ENCODE data around the gene IGFBP3.

The IGFBP3 gene

DNA sequence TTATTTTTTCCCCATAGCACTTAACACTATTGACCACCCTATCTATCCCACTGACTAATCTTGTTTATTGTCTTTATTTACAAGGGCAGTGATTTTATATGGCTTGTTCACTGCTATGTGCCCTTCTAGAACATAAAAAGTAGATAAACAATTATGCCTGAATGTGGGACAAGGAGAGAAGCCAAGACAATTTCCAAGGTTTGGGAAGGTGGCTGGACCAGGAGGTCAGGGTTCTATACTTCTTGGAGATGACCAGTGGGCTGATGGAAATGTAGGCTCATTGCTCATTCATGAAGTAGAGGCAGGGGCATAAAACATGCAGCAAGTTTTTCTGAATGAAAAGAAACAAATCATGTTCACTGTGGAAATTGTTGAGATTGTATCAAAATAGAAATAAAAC lies 11.5 kb downstream of the IGFBP3 start:
- TF ChIP-seq RBAK (tag by site-specific recombination; IDR thresholded peaks at IDR 0.05) (no peak), ZBTB17 (tag by site-specific recombination; IDR thresholded peaks at IDR 0.05) (no peak), GLIS1 (tag by site-specific recombination; IDR thresholded peaks at IDR 0.05) (no peak), ZNF433 (tag by site-specific recombination; IDR thresholded peaks at IDR 0.05; ENCODE audit: low read depth) (no peak), ZBTB48 (tag by site-specific recombination; IDR thresholded peaks at IDR 0.05) (no peak), ZNF514 (tag by site-specific recombination; IDR thresholded peaks at IDR 0.05) (no peak), ZNF354C (tag by site-specific recombination; IDR thresholded peaks at IDR 0.05; ENCODE audit: borderline replicate concordance, low read depth) (no peak), ZEB2 (tag by site-specific recombination; IDR thresholded peaks at IDR 0.05) (no peak), ZNF76 (tag by site-specific recombination; IDR thresholded peaks at IDR 0.05; ENCODE audit: borderline replicate concordance, low read depth) (no peak)
- TF ChIP-seq, protein P1, sequence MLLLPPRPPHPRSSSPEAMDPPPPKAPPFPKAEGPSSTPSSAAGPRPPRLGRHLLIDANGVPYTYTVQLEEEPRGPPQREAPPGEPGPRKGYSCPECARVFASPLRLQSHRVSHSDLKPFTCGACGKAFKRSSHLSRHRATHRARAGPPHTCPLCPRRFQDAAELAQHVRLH (tag by site-specific recombination; IDR thresholded peaks at IDR 0.05), result no peak
- TF ChIP-seq, protein P2, sequence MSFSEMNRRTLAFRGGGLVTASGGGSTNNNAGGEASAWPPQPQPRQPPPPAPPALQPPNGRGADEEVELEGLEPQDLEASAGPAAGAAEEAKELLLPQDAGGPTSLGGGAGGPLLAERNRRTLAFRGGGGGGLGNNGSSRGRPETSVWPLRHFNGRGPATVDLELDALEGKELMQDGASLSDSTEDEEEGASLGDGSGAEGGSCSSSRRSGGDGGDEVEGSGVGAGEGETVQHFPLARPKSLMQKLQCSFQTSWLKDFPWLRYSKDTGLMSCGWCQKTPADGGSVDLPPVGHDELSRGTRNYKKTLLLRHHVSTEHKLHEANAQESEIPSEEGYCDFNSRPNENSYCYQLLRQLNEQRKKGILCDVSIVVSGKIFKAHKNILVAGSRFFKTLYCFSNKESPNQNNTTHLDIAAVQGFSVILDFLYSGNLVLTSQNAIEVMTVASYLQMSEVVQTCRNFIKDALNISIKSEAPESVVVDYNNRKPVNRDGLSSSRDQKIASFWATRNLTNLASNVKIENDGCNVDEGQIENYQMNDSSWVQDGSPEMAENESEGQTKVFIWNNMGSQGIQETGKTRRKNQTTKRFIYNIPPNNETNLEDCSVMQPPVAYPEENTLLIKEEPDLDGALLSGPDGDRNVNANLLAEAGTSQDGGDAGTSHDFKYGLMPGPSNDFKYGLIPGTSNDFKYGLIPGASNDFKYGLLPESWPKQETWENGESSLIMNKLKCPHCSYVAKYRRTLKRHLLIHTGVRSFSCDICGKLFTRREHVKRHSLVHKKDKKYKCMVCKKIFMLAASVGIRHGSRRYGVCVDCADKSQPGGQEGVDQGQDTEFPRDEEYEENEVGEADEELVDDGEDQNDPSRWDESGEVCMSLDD (tag by site-specific recombination; IDR thresholded peaks at IDR 0.05), result no peak
- TF ChIP-seq, protein P3, sequence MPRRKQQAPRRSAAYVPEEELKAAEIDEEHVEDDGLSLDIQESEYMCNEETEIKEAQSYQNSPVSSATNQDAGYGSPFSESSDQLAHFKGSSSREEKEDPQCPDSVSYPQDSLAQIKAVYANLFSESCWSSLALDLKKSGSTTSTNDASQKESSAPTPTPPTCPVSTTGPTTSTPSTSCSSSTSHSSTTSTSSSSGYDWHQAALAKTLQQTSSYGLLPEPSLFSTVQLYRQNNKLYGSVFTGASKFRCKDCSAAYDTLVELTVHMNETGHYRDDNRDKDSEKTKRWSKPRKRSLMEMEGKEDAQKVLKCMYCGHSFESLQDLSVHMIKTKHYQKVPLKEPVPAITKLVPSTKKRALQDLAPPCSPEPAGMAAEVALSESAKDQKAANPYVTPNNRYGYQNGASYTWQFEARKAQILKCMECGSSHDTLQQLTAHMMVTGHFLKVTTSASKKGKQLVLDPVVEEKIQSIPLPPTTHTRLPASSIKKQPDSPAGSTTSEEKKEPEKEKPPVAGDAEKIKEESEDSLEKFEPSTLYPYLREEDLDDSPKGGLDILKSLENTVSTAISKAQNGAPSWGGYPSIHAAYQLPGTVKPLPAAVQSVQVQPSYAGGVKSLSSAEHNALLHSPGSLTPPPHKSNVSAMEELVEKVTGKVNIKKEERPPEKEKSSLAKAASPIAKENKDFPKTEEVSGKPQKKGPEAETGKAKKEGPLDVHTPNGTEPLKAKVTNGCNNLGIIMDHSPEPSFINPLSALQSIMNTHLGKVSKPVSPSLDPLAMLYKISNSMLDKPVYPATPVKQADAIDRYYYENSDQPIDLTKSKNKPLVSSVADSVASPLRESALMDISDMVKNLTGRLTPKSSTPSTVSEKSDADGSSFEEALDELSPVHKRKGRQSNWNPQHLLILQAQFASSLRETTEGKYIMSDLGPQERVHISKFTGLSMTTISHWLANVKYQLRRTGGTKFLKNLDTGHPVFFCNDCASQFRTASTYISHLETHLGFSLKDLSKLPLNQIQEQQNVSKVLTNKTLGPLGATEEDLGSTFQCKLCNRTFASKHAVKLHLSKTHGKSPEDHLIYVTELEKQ (tag by site-specific recombination; IDR thresholded peaks at IDR 0.05; ENCODE audit: borderline replicate concordance), result no peak
- TF ChIP-seq, protein P4, sequence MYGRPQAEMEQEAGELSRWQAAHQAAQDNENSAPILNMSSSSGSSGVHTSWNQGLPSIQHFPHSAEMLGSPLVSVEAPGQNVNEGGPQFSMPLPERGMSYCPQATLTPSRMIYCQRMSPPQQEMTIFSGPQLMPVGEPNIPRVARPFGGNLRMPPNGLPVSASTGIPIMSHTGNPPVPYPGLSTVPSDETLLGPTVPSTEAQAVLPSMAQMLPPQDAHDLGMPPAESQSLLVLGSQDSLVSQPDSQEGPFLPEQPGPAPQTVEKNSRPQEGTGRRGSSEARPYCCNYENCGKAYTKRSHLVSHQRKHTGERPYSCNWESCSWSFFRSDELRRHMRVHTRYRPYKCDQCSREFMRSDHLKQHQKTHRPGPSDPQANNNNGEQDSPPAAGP (tag by site-specific recombination; IDR thresholded peaks at IDR 0.05), result no peak

GRCh38 chr7:45902820-45903219 lies 18.3 kb downstream of the IGFBP3 start:
- H3K4me1 ChIP-seq (ENCODE audit: control insufficient read depth, insufficient read depth, low read length), result no peaks in the 10 kb centered on the region
- H3K9me3 ChIP-seq (ENCODE audit: control insufficient read depth, insufficient read depth, low read depth, low read length), result no peaks in the 10 kb centered on the region
- no peak overlapping the region for H3K4me3 ChIP-seq (ENCODE audit: low read depth, low read length)
- H3K27ac ChIP-seq (ENCODE audit: extremely low read depth, low read depth, low read length), result no peak overlapping the region
- POLR2A ChIA-PET, result no interaction called here
- TF ChIP-seq ZNF157 (tag by site-specific recombination; IDR thresholded peaks at IDR 0.05), result no peak
- no peak for TF ChIP-seq ZSCAN5A (tag by site-specific recombination; IDR thresholded peaks at IDR 0.05)
- no peak for TF ChIP-seq PRDM6 (tag by site-specific recombination; IDR thresholded peaks at IDR 0.05)
- TF ChIP-seq SP2 (tag by site-specific recombination; IDR thresholded peaks at IDR 0.05), result no peak
- TF ChIP-seq ZNF311 (tag by site-specific recombination; IDR thresholded peaks at IDR 0.05; ENCODE audit: borderline replicate concordance), result no peak
- TF ChIP-seq, protein P5, sequence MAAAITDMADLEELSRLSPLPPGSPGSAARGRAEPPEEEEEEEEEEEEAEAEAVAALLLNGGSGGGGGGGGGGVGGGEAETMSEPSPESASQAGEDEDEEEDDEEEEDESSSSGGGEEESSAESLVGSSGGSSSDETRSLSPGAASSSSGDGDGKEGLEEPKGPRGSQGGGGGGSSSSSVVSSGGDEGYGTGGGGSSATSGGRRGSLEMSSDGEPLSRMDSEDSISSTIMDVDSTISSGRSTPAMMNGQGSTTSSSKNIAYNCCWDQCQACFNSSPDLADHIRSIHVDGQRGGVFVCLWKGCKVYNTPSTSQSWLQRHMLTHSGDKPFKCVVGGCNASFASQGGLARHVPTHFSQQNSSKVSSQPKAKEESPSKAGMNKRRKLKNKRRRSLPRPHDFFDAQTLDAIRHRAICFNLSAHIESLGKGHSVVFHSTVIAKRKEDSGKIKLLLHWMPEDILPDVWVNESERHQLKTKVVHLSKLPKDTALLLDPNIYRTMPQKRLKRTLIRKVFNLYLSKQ (tag by site-specific recombination; IDR thresholded peaks at IDR 0.05; ENCODE audit: borderline replicate concordance), result no peak
- no peak for TF ChIP-seq ZNF223 (tag by site-specific recombination; IDR thresholded peaks at IDR 0.05)
- no peak for TF ChIP-seq ZNF214 (tag by site-specific recombination; IDR thresholded peaks at IDR 0.05; ENCODE audit: borderline replicate concordance)
- CTCF ChIA-PET, result interaction anchor here (0.7 to 1.7 kb wide), 4 partner anchors 14 to 1271 kb away, joined by 3 to 9 read pairs (median 6); partner anchors contain the start of gene IGFBP3
- H3K36me3 ChIP-seq (ENCODE audit: control insufficient read depth in 2 of 2, insufficient read depth in 1 of 2, low read length in 2 of 2), result no peaks in the 10 kb centered on the region

More for the DNA sequence above, 11.5 kb downstream of the IGFBP3 start:
- H3K4me3 ChIP-seq (ENCODE audit: low read depth, low read length), result no peak overlapping the region
- no peaks in the 10 kb centered on the region for H3K4me1 ChIP-seq (ENCODE audit: control insufficient read depth, insufficient read depth, low read length)
- H3K27ac ChIP-seq (ENCODE audit: extremely low read depth, low read depth, low read length), result no peak overlapping the region
- H3K36me3 ChIP-seq (ENCODE audit: control insufficient read depth in 2 of 2, insufficient read depth in 1 of 2, low read length in 2 of 2), result no peaks in the 10 kb centered on the region
- H3K9me3 ChIP-seq (ENCODE audit: control insufficient read depth, insufficient read depth, low read depth, low read length), result no peaks in the 10 kb centered on the region
- POLR2A ChIA-PET, result no interaction called here
- CTCF ChIA-PET, result interaction anchor here (3.0 kb wide), 1 partner anchor 8 kb away, joined by 9 read pairs; no protein-coding TSS in a partner anchor
